ENCODE results near the gene ELFN1. TPM values are rescaled to one million over a fixed set of nuclear protein-coding genes. Genes with fewer than 3 reads are reported as not detected.
A peak's percentile ranks its signal among the peaks of the same experiment; 100 is the strongest.
"Not testable (repeated sequence)": the region's sequence is repeated elsewhere in the genome, so short reads cannot be mapped to it uniquely, and the experiment has no call there.

Gene ELFN1
- total RNA-seq, 1 donor from 2014 or later = under 0.01 TPM

DNA sequence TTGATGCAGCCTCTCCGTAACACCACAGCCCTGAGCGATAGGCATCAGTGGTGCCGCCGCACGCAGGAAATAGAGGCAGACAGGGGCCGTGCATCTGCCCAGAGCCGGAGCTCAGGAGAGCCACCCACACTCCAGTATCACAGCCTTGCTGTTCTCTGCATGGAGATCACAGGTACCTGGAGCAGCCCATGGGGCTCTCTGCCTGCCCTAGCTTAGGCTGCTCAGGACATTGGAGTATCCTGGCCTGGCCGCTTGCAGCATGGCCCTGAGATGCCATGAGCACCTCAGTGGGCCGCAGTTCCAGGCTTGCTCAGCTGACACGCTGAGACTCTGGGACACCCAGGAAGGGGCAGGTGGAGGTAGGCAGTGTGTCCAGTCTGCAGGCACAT is 47.0 kb downstream of the ELFN1 start:
- no peaks in the 10 kb centered on the region for H3K36me3 ChIP-seq (ENCODE audit: control insufficient read depth, insufficient read depth, low read length)
- H3K27me3 ChIP-seq (ENCODE audit: control insufficient read depth, insufficient read depth, low read length) = no peaks in the 10 kb centered on the region
- DNase-seq (ENCODE audit: low read depth) (no peak), FAIRE-seq (no peak)
- no peak overlapping the region for H3K4me3 ChIP-seq (ENCODE audit: low read depth, low read length)
- no peak for TF ChIP-seq CTCF (IDR thresholded peaks at IDR 0.05; ENCODE audit: insufficient read depth, low read length, severe bottlenecking)

GRCh38 chr7:1717903-1718676 is 48.0 kb downstream of the ELFN1 start:
- DNase-seq (ENCODE audit: low read depth) (no peak), FAIRE-seq (peak; percentile 50)
- Histone ChIP-seq H3K36me3 (ENCODE audit: control insufficient read depth, insufficient read depth, low read length) (no peaks in the 10 kb centered on the region), H3K27me3 (ENCODE audit: control insufficient read depth, insufficient read depth, low read length) (no peaks in the 10 kb centered on the region), H3K4me3 (ENCODE audit: low read depth, low read length) (no peak overlapping the region)
- TF ChIP-seq CTCF (IDR thresholded peaks at IDR 0.05; ENCODE audit: insufficient read depth, low read length, severe bottlenecking) = no peak

DNA sequence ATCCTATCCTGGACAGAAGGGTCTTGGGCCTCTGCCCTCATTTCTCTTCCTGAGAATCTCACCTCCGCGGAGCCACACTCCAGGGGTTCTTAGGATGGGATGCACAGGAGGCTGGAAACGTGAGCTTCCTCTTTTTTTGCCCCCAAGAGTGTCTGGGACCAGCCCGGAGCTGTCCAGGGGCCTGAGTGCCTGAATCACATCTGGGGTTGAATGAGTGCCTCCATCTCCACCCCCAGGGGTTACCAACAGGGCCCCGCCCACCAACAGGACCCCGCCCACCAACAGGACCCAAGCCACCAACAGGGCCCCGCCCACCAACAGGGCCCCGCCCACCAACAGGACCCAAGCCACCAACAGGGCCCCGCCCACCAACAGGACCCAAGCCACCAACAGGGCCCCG is 48.8 kb downstream of the ELFN1 start:
- FAIRE-seq; H3K36me3 ChIP-seq (ENCODE audit: control insufficient read depth, insufficient read depth, low read length); H3K4me3 ChIP-seq (ENCODE audit: low read depth, low read length); H3K27me3 ChIP-seq (ENCODE audit: control insufficient read depth, insufficient read depth, low read length); DNase-seq (ENCODE audit: low read depth): not testable (repeated sequence)

DNA sequence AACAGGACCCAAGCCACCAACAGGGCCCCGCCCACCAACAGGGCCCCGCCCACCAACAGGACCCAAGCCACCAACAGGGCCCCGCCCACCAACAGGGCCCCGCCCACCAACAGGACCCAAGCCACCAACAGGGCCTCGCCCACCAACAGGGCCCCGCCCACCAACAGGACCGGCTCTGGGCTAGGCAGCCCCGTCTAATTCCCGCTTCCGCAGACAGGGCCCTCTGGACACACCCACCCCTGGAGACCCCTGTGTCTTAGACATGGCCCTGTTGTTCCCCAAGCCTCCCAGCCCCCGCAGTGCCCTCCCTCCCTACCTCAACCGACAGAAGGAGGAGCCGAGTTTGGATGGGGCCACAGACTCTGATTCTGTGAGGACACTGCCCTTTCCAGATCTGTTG is 49.2 kb downstream of the ELFN1 start:
- DNase-seq (ENCODE audit: low read depth); H3K4me3 ChIP-seq (ENCODE audit: low read depth, low read length); H3K36me3 ChIP-seq (ENCODE audit: control insufficient read depth, insufficient read depth, low read length); FAIRE-seq; H3K27me3 ChIP-seq (ENCODE audit: control insufficient read depth, insufficient read depth, low read length): not testable (repeated sequence)

DNA sequence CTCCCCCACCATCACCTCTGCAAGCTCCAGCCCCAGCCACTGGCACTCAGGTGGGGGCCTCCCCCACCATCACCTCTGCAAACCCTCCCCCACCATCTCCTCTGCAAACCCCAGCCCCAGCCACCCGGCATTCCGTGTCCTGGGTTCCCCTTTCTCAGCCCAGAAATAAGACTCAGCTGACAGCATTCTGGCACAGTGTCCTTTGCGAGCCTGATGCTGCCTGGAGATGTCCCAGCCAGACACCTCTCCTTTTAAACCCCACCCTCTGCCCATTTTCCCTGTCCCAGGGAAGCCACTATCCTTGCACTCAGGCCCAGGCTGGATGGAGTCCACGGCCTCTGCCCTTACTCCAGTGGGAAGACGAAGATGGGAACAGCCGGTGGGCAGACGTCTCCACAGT is 49.8 kb downstream of the ELFN1 start:
- peaks cover 2% of the 10 kb centered on the region for H3K27me3 ChIP-seq (ENCODE audit: control insufficient read depth, insufficient read depth, low read length)
- DNase-seq (ENCODE audit: low read depth) (no peak), FAIRE-seq (no peak)
- H3K4me3 ChIP-seq (ENCODE audit: low read depth, low read length) = no peak overlapping the region
- TF ChIP-seq CTCF (IDR thresholded peaks at IDR 0.05; ENCODE audit: insufficient read depth, low read length, severe bottlenecking) = no peak
- no peaks in the 10 kb centered on the region for H3K36me3 ChIP-seq (ENCODE audit: control insufficient read depth, insufficient read depth, low read length)

DNA sequence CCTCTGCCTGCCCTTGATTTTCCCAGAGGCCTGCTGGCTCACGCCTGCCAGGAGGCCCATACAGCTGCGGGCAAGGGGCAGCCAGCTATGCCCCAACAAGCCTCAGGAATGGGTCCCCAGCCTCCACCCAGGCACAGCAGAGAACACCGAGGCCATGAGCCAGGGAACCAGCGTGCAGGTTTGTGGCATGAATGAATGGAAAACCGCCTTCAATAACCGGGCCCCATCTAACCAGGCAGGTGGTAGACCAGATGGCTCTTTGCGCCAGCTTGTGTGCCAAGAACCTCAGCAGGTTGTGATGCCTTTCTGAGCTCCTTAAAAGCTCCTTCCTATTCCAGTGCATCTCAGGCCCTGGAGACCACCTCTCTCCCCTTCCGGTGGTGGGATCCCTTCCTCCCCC is 50.2 kb downstream of the ELFN1 start:
- H3K36me3 ChIP-seq (ENCODE audit: control insufficient read depth, insufficient read depth, low read length) = no peaks in the 10 kb centered on the region
- FAIRE-seq = no peak
- DNase-seq (ENCODE audit: low read depth) = peak; percentile 37
- peaks cover 3% of the 10 kb centered on the region for H3K27me3 ChIP-seq (ENCODE audit: control insufficient read depth, insufficient read depth, low read length)
- no peak overlapping the region for H3K4me3 ChIP-seq (ENCODE audit: low read depth, low read length)
- no peak for TF ChIP-seq CTCF (IDR thresholded peaks at IDR 0.05; ENCODE audit: insufficient read depth, low read length, severe bottlenecking)

All from bronchial epithelial cell (primary cell).